Uterus (tissue), 2 donors: ENCODE results near the gene SLC4A1AP.

Source experiments
- CTCF ChIP-seq, 4 experiments: fragments of 200-600 bp in 2 of 4; fragments of 450-650 bp in 2 of 4; sonication (generic) in 2 of 4; IDR thresholded peaks; one replicate each; pipeline ENCODE4 v1.5.1; 2016 to 2019; ENCODE audit warnings: antibody characterized with exemption in 4 of 4, mild to moderate bottlenecking in 2 of 4, moderate library complexity in 1 of 4
- POLR2A ChIP-seq, 2 donors: fragments of 450-650 bp; IDR thresholded peaks; one replicate each; pipeline ENCODE4 v1.6.1; 2016; ENCODE audit warnings: antibody characterized with exemption in 2 of 2, mild to moderate bottlenecking in 1 of 2, moderate library complexity in 1 of 2

- TF ChIP-seq CTCF (IDR thresholded peaks at IDR 0.05) (no peak), POLR2A (IDR thresholded peaks at IDR 0.05) (no peak)
These were observed 475 bp downstream of the SLC4A1AP start for GRCh38 chr2:27664154-27664574.
